HepG2 (cell line): ENCODE results near the gene FAM161A.
"Not testable (repeated sequence)": the region's sequence is repeated elsewhere in the genome, so short reads cannot be mapped to it uniquely, and the experiment has no call there.

Experiments used
- ARNTL ChIP-seq: sonication (generic); formaldehyde crosslinking; IDR thresholded peaks from 2 replicates; pipeline ENCODE4 v1.4.0; 2020; ENCODE audit warnings: mild to moderate bottlenecking, missing genetic modification reagents
- FOXK2 ChIP-seq: fragments of 450-650 bp; IDR thresholded peaks from 2 replicates; pipeline ENCODE4 v1.6.1; 2016
- MEF2D ChIP-seq: sonication (generic); formaldehyde crosslinking; IDR thresholded peaks from 2 replicates; pipeline ENCODE4 v1.5.1; 2020; ENCODE audit warnings: mild to moderate bottlenecking, missing genetic modification reagents
- NBN ChIP-seq: fragments of 450-650 bp; conservative IDR thresholded peaks from 2 replicates; pipeline ENCODE4 v1.6.1; 2017
- POGZ ChIP-seq: sonication (generic); formaldehyde crosslinking; IDR thresholded peaks from 2 replicates; pipeline ENCODE4 v1.4.0; 2020; ENCODE audit warnings: mild to moderate bottlenecking, missing genetic modification reagents
- POLR2A ChIP-seq, 2 experiments: IDR thresholded peaks; 2 replicates each; pipeline ENCODE4 v1.6.1; 2011; ENCODE audit warnings: low read depth in 2 of 2, low read length in 2 of 2, mild to moderate bottlenecking in 1 of 2, moderate library complexity in 1 of 2; ENCODE audit not compliant: insufficient read depth in 1 of 2
- PRDM4 ChIP-seq: sonication (generic); formaldehyde crosslinking; IDR thresholded peaks from 2 replicates; pipeline ENCODE4 v1.9.0; 2021; ENCODE audit warnings: missing genetic modification reagents, borderline replicate concordance
- SIN3A ChIP-seq: IDR thresholded peaks from 2 replicates; pipeline ENCODE4 v1.6.1; 2011; ENCODE audit warnings: low read depth, mild to moderate bottlenecking, control low read depth, low read length, borderline replicate concordance
- ZBTB43 ChIP-seq: sonication (generic); formaldehyde crosslinking; conservative IDR thresholded peaks from 2 replicates; pipeline ENCODE4 v1.4.0; 2020; ENCODE audit warnings: missing genetic modification reagents
- ZHX1 ChIP-seq: sonication (generic); formaldehyde crosslinking; IDR thresholded peaks from 2 replicates; pipeline ENCODE4 v1.8.1; 2022; ENCODE audit warnings: low read depth, mild to moderate bottlenecking, missing genetic modification reagents
- ZNF343 ChIP-seq: sonication (generic); formaldehyde crosslinking; IDR thresholded peaks from 2 replicates; pipeline ENCODE4 v1.4.0; 2020; ENCODE audit warnings: mild to moderate bottlenecking, missing genetic modification reagents
- ZNF530 ChIP-seq: sonication (generic); formaldehyde crosslinking; IDR thresholded peaks from 2 replicates; pipeline ENCODE4 v1.5.0; 2020; ENCODE audit warnings: low read depth, mild to moderate bottlenecking, missing genetic modification reagents
- ZSCAN22 ChIP-seq: sonication (generic); formaldehyde crosslinking; IDR thresholded peaks from 2 replicates; pipeline ENCODE4 v1.4.0; 2020; ENCODE audit warnings: mild to moderate bottlenecking, missing genetic modification reagents

- not testable (repeated sequence) for TF ChIP-seq NBN; ZBTB43 (CRISPR knock-in tag); PRDM4; ZNF530 (CRISPR knock-in tag); ZSCAN22 (CRISPR knock-in tag); ARNTL (CRISPR knock-in tag); ZHX1 (CRISPR knock-in tag); SIN3A; ZNF343; POLR2A (IDR thresholded peaks at IDR 0.05; ENCODE audit: insufficient read depth in 1 of 2, low read depth in 2 of 2, low read length in 2 of 2); FOXK2; MEF2D (CRISPR knock-in tag); POGZ (CRISPR knock-in tag)
Measured at GRCh38 chr2:61851270-61851669, 2.6 kb downstream of the FAM161A start.
